Hepatic stellate cell (primary cell): ENCODE results near the gene SAMD7.

Experiments used
- DNase-seq: peaks from one replicate; pipeline ENCODE4 v3.0.0; 2011; ENCODE audit warnings: low spot score

SAMD7 gene

GRCh38 chr3:169911272-169911671 lies at the start of gene SAMD7:
SAMD7 (plus strand) TSS chr3:169911572; CDS start chr3:169919499, 7,927 bp downstream.
- no peak for DNase-seq

GRCh38 chr3:169861871-169862270 lies 49.5 kb upstream of the SAMD7 start:
- no peak for DNase-seq

GRCh38 chr3:169863458-169863899 lies 47.9 kb upstream of the SAMD7 start:
- peak; percentile 30 for DNase-seq

GRCh38 chr3:169864270-169864669 lies 47.1 kb upstream of the SAMD7 start:
- DNase-seq = no peak

- DNase-seq = no peak
These were observed 46.1 kb upstream of the SAMD7 start for GRCh38 chr3:169865176-169865767.

GRCh38 chr3:169867584-169868210 lies 43.7 kb upstream of the SAMD7 start:
- DNase-seq = no peak

- DNase-seq = no peak
These were observed 43.0 kb upstream of the SAMD7 start for GRCh38 chr3:169868369-169868768.

- DNase-seq = no peak
These were observed 41.7 kb upstream of the SAMD7 start, which contains the start of gene LRRC31 for GRCh38 chr3:169869484-169870220. LRRC31 (minus strand) TSS chr3:169869935; CDS start chr3:169869807, 128 bp downstream.

GRCh38 chr3:169871129-169871886 lies 40.1 kb upstream of the SAMD7 start:
- no peak for DNase-seq

GRCh38 chr3:169879013-169879557 lies 32.3 kb upstream of the SAMD7 start:
- no peak for DNase-seq

GRCh38 chr3:169879845-169880575 lies 31.4 kb upstream of the SAMD7 start:
- no peak for DNase-seq

GRCh38 chr3:169880576-169881250 lies 30.7 kb upstream of the SAMD7 start:
- no peak for DNase-seq

GRCh38 chr3:169886671-169887070 lies 24.7 kb upstream of the SAMD7 start:
- DNase-seq = no peak

- DNase-seq = no peak
These were observed 19.5 kb upstream of the SAMD7 start for GRCh38 chr3:169891886-169892285.

GRCh38 chr3:169894110-169894509 lies 17.3 kb upstream of the SAMD7 start:
- DNase-seq = no peak

- no peak for DNase-seq
These were observed 16.3 kb upstream of the SAMD7 start for GRCh38 chr3:169895072-169895471.

- no peak for DNase-seq
These were observed 14.1 kb upstream of the SAMD7 start for GRCh38 chr3:169897284-169897683.

- DNase-seq = no peak
These were observed 9.9 kb upstream of the SAMD7 start for GRCh38 chr3:169901453-169901852.

GRCh38 chr3:169905404-169905803 lies 6.0 kb upstream of the SAMD7 start:
- DNase-seq = no peak

GRCh38 chr3:169907476-169907875 lies 3.9 kb upstream of the SAMD7 start:
- DNase-seq = no peak

GRCh38 chr3:169907944-169908343 lies 3.4 kb upstream of the SAMD7 start:
- DNase-seq = no peak
